NCI-H2171 treated with DMSO at 0.1 percent for 48 hours (cell line): Measurements from ENCODE around the gene CRY1.
"Not testable (repeated sequence)": the region's sequence is repeated elsewhere in the genome, so short reads cannot be mapped to it uniquely, and the experiment has no call there.

Experiments
- DNase-seq: peaks from one replicate; lab custom pipeline; 2025; lab: John Stamatoyannopoulos, UW

CRY1 gene

GRCh38 chr12:107108366-107108765 is 15.0 kb upstream of the CRY1 start:
- DNase-seq = not testable (repeated sequence)

- DNase-seq = no peak
Measured at GRCh38 chr12:107107381-107107780, 14.0 kb upstream of the CRY1 start.

DNA sequence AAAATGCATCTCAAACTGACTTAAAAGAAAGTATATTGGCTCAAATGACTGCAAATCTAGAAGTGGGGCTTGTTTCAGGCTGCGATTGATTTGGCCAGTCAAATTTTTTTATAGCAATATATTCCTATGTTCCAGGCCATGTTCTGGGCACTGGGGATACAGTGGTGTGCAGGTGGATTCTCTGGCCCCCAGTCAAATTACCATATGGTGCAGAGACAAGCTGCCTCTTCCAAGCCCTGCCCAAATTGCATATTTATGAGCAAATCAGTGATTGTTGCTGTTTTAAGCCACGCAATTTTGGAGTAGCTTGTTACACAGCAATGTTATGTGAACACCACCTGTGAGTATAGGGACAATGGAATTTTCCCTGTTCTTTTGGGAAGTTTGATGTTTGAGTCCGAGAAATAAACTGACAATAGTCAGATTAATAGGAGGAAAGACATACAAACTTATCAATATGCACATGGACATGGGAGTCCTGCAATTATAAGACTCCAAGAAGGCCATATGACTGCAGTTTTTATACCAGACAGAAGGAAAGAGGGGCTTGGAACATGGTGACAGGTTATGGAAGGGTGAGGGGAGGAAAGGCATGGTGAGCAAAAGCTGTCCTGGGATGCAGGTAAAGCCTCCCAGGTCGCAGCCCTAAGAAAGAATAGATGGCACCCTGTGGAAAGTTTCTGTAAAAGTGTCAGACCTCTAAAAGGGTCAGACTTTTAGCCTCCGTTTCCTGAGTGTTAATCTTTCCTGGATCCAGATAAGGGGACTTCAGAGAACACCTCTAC is 13.1 kb upstream of the CRY1 start:
- no peak for DNase-seq

DNA sequence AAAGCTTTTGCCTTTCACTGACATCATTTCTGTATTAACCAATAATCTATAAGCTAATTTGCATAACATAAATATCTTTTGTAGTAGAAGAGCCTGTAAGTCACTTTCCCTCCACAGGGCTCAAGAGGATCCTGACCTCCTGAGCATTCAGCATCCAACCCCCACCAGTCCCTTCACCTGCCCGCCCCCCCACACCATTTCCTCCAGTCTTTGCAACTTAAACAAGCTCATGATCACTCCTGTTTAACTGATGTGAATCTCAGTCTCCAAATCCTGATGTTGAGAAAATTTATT is 12.0 kb upstream of the CRY1 start:
- no peak for DNase-seq

DNA sequence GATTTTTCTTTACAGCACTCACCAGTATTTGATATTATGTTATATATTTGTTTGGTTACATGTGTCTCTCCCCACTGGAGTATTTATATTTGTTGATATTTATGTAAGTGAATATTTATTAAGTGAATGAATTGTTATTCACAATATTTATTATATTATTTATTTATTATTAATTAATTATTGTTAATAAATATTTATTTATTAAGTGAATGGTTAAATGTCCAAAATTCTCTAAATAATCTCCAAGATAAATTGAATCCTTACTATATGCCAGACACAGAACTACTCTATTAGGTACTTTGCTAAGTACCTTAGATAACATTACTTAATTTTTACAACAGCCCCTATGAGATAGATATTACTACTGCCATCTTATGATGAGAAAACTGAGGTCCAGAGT is 10.2 kb upstream of the CRY1 start:
- no peak for DNase-seq

DNA sequence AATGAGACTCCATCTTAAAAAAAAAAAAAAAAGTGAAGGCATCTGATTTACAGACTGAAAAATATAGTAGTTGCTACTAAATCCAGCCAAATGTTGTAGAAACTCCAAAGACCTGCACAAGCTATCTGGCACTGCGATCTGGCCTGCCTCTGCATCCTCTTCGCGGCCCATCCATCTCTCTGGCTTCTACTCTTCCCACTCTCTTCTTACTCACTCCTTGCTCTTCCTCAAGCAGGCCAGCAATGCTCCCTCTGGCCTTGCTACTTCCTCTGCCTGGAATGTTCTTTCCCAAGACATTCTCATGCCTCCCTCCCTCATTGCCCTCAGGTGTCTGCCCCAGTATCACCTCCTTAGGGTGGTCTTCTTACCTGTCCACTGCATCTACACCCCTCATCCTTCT is 9.7 kb upstream of the CRY1 start:
- no peak for DNase-seq

- DNase-seq = no peak
Measured at GRCh38 chr12:107102294-107102693, 8.9 kb upstream of the CRY1 start.

DNA sequence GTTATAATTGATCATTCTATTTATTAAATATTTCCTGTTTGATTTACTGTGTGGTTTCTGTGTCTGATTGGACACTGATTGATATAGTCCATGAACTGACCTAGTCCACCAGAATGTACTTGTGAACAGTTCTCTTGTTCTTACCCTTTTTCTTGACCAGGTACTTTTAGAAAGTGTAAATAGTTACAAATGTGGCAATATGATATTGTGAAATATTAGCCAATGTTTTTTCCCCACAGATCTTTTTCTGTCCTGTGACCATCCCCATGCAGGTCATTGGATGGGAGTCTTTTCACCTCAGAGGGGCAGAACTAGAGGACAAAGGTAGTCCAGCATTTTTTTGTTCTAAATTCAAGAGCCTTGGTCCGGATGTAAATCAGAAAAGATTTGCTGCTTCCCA is 8.3 kb upstream of the CRY1 start:
- DNase-seq = no peak

GRCh38 chr12:107099917-107100316 is 6.6 kb upstream of the CRY1 start:
- DNase-seq = no peak

- no peak for DNase-seq
Measured at GRCh38 chr12:107096571-107096970, 3.2 kb upstream of the CRY1 start.

DNA sequence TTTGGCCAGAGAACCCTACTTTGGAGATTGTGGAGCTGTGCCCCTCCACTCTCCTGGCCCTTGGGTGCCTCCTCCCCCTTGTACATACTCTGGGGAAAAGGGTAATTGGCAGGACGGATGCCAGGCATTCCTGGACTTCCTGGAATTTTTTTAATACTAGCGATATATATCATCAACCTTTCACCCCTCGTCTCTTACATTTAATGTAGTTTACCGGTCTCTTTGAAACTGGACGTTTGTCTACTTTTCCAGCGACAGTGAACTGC is 767 bp upstream of the CRY1 start:
- DNase-seq = no peak

DNA sequence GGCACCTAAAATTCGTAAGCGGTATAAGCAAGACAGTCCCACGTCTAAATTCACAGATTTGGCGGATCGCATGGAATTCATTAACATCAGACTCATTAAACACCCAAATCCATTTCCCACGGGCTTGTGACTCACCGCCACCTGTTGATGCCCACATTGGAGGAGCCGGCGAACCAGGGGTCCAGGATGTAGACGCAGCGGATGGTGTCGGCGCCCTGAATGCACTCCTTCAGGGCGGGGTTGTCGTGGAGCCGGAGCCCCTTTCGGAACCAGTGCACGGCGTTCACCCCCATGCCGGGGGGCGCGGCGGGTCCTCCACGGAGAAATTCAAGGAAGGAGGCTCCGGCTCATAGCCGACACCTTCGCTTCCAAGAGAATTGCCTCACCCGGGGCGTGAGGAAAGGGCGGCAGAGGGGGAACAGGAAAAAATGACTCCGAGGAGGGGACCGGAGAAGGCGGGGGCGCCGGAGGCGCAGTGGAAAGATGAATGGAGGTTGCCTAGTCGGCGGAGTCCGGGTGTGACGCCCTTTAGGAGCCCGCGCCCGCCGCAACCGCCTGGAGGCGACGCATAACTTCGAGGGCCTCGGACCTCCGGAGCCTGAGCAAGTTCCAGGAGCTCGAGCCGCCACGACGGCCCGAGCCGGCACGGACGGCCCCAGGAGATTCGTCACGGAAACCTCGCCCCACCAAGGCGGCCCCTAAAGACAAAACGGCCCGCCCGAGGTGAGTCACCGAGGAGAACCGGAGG is 506 bp downstream of the CRY1 start:
- peak; percentile 56 for DNase-seq

- peak; percentile 93 for DNase-seq
Measured at GRCh38 chr12:107091989-107092641, 1.2 kb downstream of the CRY1 start.

GRCh38 chr12:107091381-107091780 is 2.0 kb downstream of the CRY1 start:
- no peak for DNase-seq

DNA sequence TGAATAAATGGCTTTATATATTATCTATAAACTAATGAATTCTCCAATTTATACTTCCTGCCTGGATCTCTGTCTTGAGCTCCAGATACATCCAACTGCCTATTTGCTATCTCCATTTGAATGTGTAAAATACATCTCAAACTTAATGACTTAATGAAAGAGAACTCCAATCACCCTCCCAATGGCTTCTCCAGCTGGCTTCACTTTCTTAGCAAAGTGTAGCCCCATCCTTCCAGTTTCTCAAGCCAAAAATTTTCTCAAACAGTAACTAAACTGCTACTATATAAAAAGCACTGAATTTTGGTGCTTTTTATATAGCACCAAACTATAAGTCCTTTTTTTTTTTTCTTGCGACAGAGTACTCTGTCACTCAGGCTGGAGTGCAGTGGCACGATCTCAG is 2.6 kb downstream of the CRY1 start:
- DNase-seq = no peak

DNA sequence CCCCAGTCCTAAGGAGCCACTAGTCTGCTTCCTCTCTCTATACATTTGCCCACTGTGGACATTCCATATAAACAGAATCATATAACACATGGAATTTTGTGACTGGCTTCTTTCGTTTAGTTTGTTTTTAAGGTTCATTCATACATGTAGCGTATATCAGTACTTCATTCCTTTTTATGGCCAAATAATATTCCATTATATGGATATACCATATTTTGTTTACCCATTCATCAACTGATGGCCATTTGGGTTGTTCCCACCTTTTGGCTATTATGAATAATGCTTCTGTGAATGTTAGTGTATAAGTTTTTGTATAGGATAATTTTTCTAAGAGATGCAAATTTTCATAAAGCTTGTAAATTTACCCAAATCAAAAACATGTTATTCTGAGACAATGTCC is 4.4 kb downstream of the CRY1 start:
- DNase-seq = no peak

- no peak for DNase-seq
Measured at GRCh38 chr12:107086314-107086713, 7.0 kb downstream of the CRY1 start.

GRCh38 chr12:107081778-107082177 is 11.6 kb downstream of the CRY1 start:
- no peak for DNase-seq

GRCh38 chr12:107080299-107080698 is 13.1 kb downstream of the CRY1 start:
- no peak for DNase-seq

GRCh38 chr12:107079172-107080011 is 14.0 kb downstream of the CRY1 start:
- DNase-seq = peak; percentile 22

DNA sequence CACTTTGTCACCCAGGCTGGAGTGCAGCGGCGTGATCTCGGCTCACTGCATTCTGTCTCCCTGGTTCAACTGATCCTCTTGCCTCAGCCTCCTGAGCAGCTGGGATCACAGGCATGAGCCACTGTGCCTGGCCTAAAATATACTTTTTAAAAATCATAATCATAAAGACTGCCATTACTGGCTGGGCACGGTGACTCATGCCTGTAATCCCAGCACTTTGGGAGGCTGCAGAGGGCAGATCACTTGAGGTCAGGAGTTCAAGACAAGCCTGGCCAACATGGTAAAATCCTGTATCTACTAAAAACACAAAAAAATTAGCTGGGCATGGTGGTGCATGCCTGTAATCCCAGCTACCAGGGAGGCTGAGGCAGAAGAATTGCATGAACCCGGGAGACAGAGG is 20.1 kb downstream of the CRY1 start:
- not testable (repeated sequence) for DNase-seq

GRCh38 chr12:107066691-107067090 is 26.7 kb downstream of the CRY1 start:
- no peak for DNase-seq

DNA sequence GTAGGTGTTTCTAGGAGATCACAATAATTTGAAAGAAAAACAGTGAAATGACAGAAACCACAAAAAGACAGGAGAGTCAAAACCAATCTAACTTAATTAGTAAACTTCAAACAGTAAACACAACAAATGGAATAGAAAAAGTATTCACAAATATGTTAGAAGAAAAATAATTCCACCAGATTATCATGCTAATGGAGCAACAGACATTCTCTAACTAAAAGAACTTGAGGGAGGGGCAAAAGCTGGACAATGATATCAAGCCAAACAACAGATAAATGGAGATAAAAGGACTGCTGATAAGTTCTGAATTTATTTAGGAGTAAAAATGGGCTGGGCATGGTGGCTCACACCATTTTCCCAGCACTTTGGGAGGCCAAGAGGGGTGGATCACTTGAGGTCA is 28.7 kb downstream of the CRY1 start:
- DNase-seq = no peak
